Neuronal stem cell (in vitro differentiated cells): Measurements from ENCODE around the gene NEUROD4.

Experiments
- DNase-seq: peaks from one replicate; pipeline ENCODE4 v3.0.0-alpha.2; 2013; ENCODE audit warnings: low spot score
- H2AFZ ChIP-seq: one replicate; pipeline ENCODE4 v1.6.1; 2013; ENCODE audit warnings: mild to moderate bottlenecking, low read length, inconsistent platforms
- H2AK5ac ChIP-seq: 2 replicates; pipeline ENCODE4 v1.6.1; 2013; ENCODE audit warnings: low read depth, mild to moderate bottlenecking, inconsistent platforms, low read length, moderate library complexity, mixed read lengths
- H2BK120ac ChIP-seq: 2 replicates; pipeline ENCODE4 v1.6.1; 2013; ENCODE audit warnings: low read depth, mild to moderate bottlenecking, inconsistent platforms, low read length, moderate library complexity, mixed read lengths
- H2BK12ac ChIP-seq: one replicate; pipeline ENCODE4 v1.6.1; 2013; ENCODE audit warnings: low read length, inconsistent platforms
- H2BK15ac ChIP-seq: 2 replicates; pipeline ENCODE4 v1.6.1; 2013; ENCODE audit warnings: mild to moderate bottlenecking, low read length, inconsistent platforms, mixed read lengths
- H2BK5ac ChIP-seq: one replicate; pipeline ENCODE4 v1.6.1; 2013; ENCODE audit warnings: inconsistent platforms, mild to moderate bottlenecking, low read length, moderate library complexity
- H3K14ac ChIP-seq: one replicate; pipeline ENCODE4 v1.6.1; 2013; ENCODE audit warnings: low read length, inconsistent platforms
- H3K18ac ChIP-seq: 2 replicates; pipeline ENCODE4 v1.6.1; 2013; ENCODE audit warnings: low read length, inconsistent platforms
- H3K23ac ChIP-seq: 2 replicates; pipeline ENCODE4 v1.6.1; 2013; ENCODE audit warnings: low read depth, mild to moderate bottlenecking, mixed read lengths, low read length, inconsistent platforms; ENCODE audit not compliant: poor library complexity
- H3K27ac ChIP-seq: replicated peaks from 3 replicates; pipeline ENCODE4 v1.5.1; 2013; ENCODE audit warnings: low read length, inconsistent platforms
- H3K27me3 ChIP-seq, 3 experiments: 2 replicates each; pipeline ENCODE4 v1.6.1; 2013; ENCODE audit warnings: low read length in 3 of 3, mild to moderate bottlenecking in 2 of 3, inconsistent platforms in 1 of 3, low read depth in 1 of 3, mixed read lengths in 1 of 3, moderate library complexity in 1 of 3; ENCODE audit not compliant: control insufficient read depth in 3 of 3, insufficient read depth in 3 of 3
- H3K36me3 ChIP-seq, 2 donors: replicated peaks in 1 of 2; 2 replicates each; pipeline ENCODE4 v1.6.1; 2013; ENCODE audit warnings: low read length in 2 of 2; ENCODE audit not compliant: control insufficient read depth in 2 of 2, insufficient read depth in 2 of 2
- H3K4ac ChIP-seq: 2 replicates; pipeline ENCODE4 v1.6.1; 2013; ENCODE audit warnings: inconsistent platforms, mild to moderate bottlenecking, low read length, moderate library complexity
- H3K4me1 ChIP-seq, 2 donors: 1 replicate in 1 of 2; 2 replicates in 1 of 2; pipeline ENCODE4 v1.6.1; 2013; ENCODE audit warnings: low read length in 2 of 2, low read depth in 1 of 2; ENCODE audit not compliant: control insufficient read depth in 2 of 2, insufficient read depth in 1 of 2
- H3K4me2 ChIP-seq: one replicate; pipeline ENCODE4 v1.6.1; 2013; ENCODE audit warnings: mild to moderate bottlenecking, low read length, inconsistent platforms; ENCODE audit not compliant: insufficient read depth, poor library complexity, severe bottlenecking
- H3K4me3 ChIP-seq, 2 donors: 2 replicates each; pipeline ENCODE4 v1.5.1; 2013; ENCODE audit warnings: low read length in 2 of 2, mild to moderate bottlenecking in 2 of 2, inconsistent platforms in 1 of 2, moderate library complexity in 1 of 2
- H3K79me1 ChIP-seq: one replicate; pipeline ENCODE4 v1.6.1; 2013; ENCODE audit warnings: low read depth, mild to moderate bottlenecking, inconsistent platforms, low read length, moderate library complexity
- H3K9ac ChIP-seq: one replicate; pipeline ENCODE4 v1.6.1; 2013; ENCODE audit warnings: mild to moderate bottlenecking, low read depth, low read length, inconsistent platforms; ENCODE audit not compliant: poor library complexity
- H3K9me3 ChIP-seq, 2 donors: replicated peaks in 1 of 2; 2 replicates each; pipeline versions ENCODE3 to v1.6.1; 2013; ENCODE audit warnings: low read length in 2 of 2, mild to moderate bottlenecking in 2 of 2, inconsistent platforms in 1 of 2, low read depth in 1 of 2, mixed read lengths in 1 of 2, moderate library complexity in 1 of 2; ENCODE audit not compliant: control insufficient read depth in 2 of 2, insufficient read depth in 1 of 2
- H4K8ac ChIP-seq: one replicate; pipeline ENCODE4 v1.6.1; 2013; ENCODE audit warnings: low read depth, mild to moderate bottlenecking, inconsistent platforms, low read length, moderate library complexity
- H4K91ac ChIP-seq: one replicate; pipeline ENCODE4 v1.6.1; 2013; ENCODE audit warnings: low read length, low read depth, mild to moderate bottlenecking, inconsistent platforms; ENCODE audit not compliant: poor library complexity
- WGBS, 2 donors: extraction: QIAGEN DNeasy Blood & Tissue Kit; methylation state at CpG; one replicate each; pipeline ENCODE4 v1.1.7; 2013; ENCODE audit warnings: missing lambda C conversion rate in 2 of 2, mixed read lengths in 1 of 2; ENCODE audit not compliant: insufficient read length in 2 of 2, insufficient replicate concordance in 1 of 2; ENCODE audit errors: extremely low coverage in 2 of 2; 5-methylcytosine and 5-hydroxymethylcytosine counted together

NEUROD4 gene

GRCh38 chr12:55058776-55059175 is 39.0 kb downstream of the NEUROD4 start:
- Histone ChIP-seq H3K27me3 (peaks cover 0 to 3% (median 0%) of the 10 kb centered on the region in 3 experiments), H2AK5ac (no peak overlapping the region), H3K9ac (no peak overlapping the region), H2BK5ac (no peak overlapping the region), H2BK120ac (no peak overlapping the region), H3K4me3 (no peak overlapping the region), H3K27ac (no peak overlapping the region), H2BK12ac (no peak overlapping the region), H4K91ac (no peak overlapping the region), H3K4ac (no peak overlapping the region), H3K4me1 (peaks cover 0 to 9% of the 10 kb centered on the region in 2 donors), H3K23ac (no peak overlapping the region), H2BK15ac (no peak overlapping the region), H2AFZ (no peak overlapping the region), H3K79me1 (no peaks in the 10 kb centered on the region), H3K18ac (no peak overlapping the region), H4K8ac (no peak overlapping the region), H3K14ac (no peak overlapping the region), H3K4me2 (no peak overlapping the region), H3K36me3 (no peaks in the 10 kb centered on the region), H3K9me3 (no peaks in the 10 kb centered on the region)
- WGBS, 2 donors, result 100% methylated on average over 1 of the region's 4 CpGs; no CpG with 5 or more reads in 1 of the 2 donors
- DNase-seq, result no peak

- Histone ChIP-seq H2BK15ac (no peak overlapping the region), H3K27ac (no peak overlapping the region), H2BK5ac (no peak overlapping the region), H3K9ac (no peak overlapping the region), H3K36me3 (no peaks in the 10 kb centered on the region), H3K4ac (no peak overlapping the region), H3K4me2 (no peak overlapping the region), H3K9me3 (no peaks in the 10 kb centered on the region), H2BK120ac (no peak overlapping the region), H3K23ac (no peak overlapping the region), H3K4me1 (peaks cover 0 to 9% of the 10 kb centered on the region in 2 donors), H3K18ac (no peak overlapping the region), H2BK12ac (no peak overlapping the region), H2AFZ (no peak overlapping the region), H4K91ac (no peak overlapping the region), H3K27me3 (peaks cover 0 to 3% (median 0%) of the 10 kb centered on the region in 3 experiments), H4K8ac (no peak overlapping the region), H3K14ac (no peak overlapping the region), H2AK5ac (no peak overlapping the region), H3K79me1 (no peaks in the 10 kb centered on the region), H3K4me3 (no peak overlapping the region)
- no peak for DNase-seq
- WGBS, 2 donors, result no CpG with 5 or more reads among the region's 2 CpGs
Measured at GRCh38 chr12:55060470-55060869, 40.7 kb downstream of the NEUROD4 start.

- no peak overlapping the region for H2BK120ac ChIP-seq
- no peak overlapping the region for H2AK5ac ChIP-seq
- H3K4ac ChIP-seq, result no peak overlapping the region
- H2AFZ ChIP-seq, result no peak overlapping the region
- H3K79me1 ChIP-seq, result no peaks in the 10 kb centered on the region
- DNase-seq, result no peak
- H3K27me3 ChIP-seq, result peaks cover 0 to 3% (median 0%) of the 10 kb centered on the region in 3 experiments
- no peak overlapping the region for H2BK15ac ChIP-seq
- H2BK12ac ChIP-seq, result no peak overlapping the region
- H3K14ac ChIP-seq, result no peak overlapping the region
- H3K36me3 ChIP-seq, result no peaks in the 10 kb centered on the region
- H3K27ac ChIP-seq, result no peak overlapping the region
- H3K18ac ChIP-seq, result no peak overlapping the region
- H3K9ac ChIP-seq, result no peak overlapping the region
- H3K4me2 ChIP-seq, result no peak overlapping the region
- H3K4me1 ChIP-seq, result peaks cover 0 to 9% of the 10 kb centered on the region in 2 donors
- WGBS, 2 donors, result no CpG with 5 or more reads among the region's 3 CpGs
- H4K91ac ChIP-seq, result no peak overlapping the region
- H3K23ac ChIP-seq, result no peak overlapping the region
- no peak overlapping the region for H2BK5ac ChIP-seq
- H3K4me3 ChIP-seq, result no peak overlapping the region
- H3K9me3 ChIP-seq, result no peaks in the 10 kb centered on the region
- H4K8ac ChIP-seq, result no peak overlapping the region
Measured at GRCh38 chr12:55061024-55061423, 41.2 kb downstream of the NEUROD4 start.

GRCh38 chr12:55063291-55063690 is 43.5 kb downstream of the NEUROD4 start:
- H3K9me3 ChIP-seq, result no peaks in the 10 kb centered on the region
- no peaks in the 10 kb centered on the region for H3K79me1 ChIP-seq
- no peak overlapping the region for H3K23ac ChIP-seq
- no peaks in the 10 kb centered on the region for H3K36me3 ChIP-seq
- H2BK5ac ChIP-seq, result no peak overlapping the region
- DNase-seq, result no peak
- no peak overlapping the region for H3K4ac ChIP-seq
- no peak overlapping the region for H2BK15ac ChIP-seq
- H3K18ac ChIP-seq, result no peak overlapping the region
- no peak overlapping the region for H2BK120ac ChIP-seq
- H3K4me3 ChIP-seq, result no peak overlapping the region
- H4K8ac ChIP-seq, result no peak overlapping the region
- no peak overlapping the region for H4K91ac ChIP-seq
- H3K4me2 ChIP-seq, result no peak overlapping the region
- no peak overlapping the region for H2BK12ac ChIP-seq
- peaks cover 0 to 5% of the 10 kb centered on the region in 2 donors for H3K4me1 ChIP-seq
- H3K27ac ChIP-seq, result no peak overlapping the region
- H3K27me3 ChIP-seq, result peaks cover 0 to 3% (median 0%) of the 10 kb centered on the region in 3 experiments
- no peak overlapping the region for H3K14ac ChIP-seq
- H3K9ac ChIP-seq, result no peak overlapping the region
- WGBS, 2 donors, result no CpG with 5 or more reads among the region's 2 CpGs
- H2AFZ ChIP-seq, result no peak overlapping the region
- H2AK5ac ChIP-seq, result no peak overlapping the region
